GM12872 (cell line): ENCODE results near the gene ITGB2.

Source experiments
- TF ChIP-seq, protein P1 (sequence below): IDR thresholded peaks from 3 replicates; pipeline ENCODE4 v1.5.1; 2011; ENCODE audit warnings: low read depth, mild to moderate bottlenecking, low read length, moderate library complexity; ENCODE audit not compliant: insufficient read depth

Gene ITGB2

DNA sequence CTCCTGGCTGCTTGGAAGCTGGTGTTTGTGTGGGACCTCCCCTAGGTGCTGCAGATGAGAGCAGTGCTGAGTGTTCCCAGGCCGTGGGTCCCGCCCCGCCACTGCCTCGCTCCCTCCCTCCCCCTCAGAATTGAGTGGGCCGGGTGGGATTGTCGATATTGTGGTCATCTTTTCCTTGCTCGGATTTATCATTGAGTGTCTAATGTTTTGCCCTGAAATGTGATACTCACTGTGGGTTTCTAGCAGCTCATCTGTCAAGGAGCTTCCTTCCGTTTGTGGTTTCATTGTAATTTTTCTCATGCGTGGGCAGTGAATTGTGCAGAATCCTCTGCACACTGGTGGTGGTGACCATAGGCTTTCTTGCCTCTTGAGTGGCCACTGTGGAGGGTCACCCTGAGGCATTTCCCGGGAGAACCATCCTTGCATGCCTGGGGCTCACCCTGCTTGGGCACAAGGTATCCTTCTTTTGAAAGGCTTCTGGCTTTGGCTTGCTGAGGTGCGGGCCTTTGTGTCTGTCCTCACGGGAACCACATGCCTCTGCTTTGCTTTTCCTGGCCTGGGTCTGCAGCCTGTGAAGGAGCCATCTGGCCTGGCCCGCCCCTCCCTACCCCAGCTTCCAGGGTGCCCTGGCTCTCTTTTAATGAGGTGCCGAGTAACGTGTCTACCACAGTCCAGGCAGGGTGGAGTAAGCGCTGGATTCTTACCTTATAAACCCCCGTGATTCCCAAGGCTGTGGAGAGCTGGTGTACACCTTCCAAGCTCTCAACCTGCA lies 44.7 kb upstream of the ITGB2 start:
- TF ChIP-seq, protein P1, sequence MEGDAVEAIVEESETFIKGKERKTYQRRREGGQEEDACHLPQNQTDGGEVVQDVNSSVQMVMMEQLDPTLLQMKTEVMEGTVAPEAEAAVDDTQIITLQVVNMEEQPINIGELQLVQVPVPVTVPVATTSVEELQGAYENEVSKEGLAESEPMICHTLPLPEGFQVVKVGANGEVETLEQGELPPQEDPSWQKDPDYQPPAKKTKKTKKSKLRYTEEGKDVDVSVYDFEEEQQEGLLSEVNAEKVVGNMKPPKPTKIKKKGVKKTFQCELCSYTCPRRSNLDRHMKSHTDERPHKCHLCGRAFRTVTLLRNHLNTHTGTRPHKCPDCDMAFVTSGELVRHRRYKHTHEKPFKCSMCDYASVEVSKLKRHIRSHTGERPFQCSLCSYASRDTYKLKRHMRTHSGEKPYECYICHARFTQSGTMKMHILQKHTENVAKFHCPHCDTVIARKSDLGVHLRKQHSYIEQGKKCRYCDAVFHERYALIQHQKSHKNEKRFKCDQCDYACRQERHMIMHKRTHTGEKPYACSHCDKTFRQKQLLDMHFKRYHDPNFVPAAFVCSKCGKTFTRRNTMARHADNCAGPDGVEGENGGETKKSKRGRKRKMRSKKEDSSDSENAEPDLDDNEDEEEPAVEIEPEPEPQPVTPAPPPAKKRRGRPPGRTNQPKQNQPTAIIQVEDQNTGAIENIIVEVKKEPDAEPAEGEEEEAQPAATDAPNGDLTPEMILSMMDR = no peak

- TF ChIP-seq, protein P1 = no peak
Observed at GRCh38 chr21:44964381-44964780, 43.7 kb upstream of the ITGB2 start.

GRCh38 chr21:44962403-44962966 lies 41.8 kb upstream of the ITGB2 start:
- TF ChIP-seq, protein P1 = no peak

GRCh38 chr21:44960141-44961092 lies 39.7 kb upstream of the ITGB2 start:
- TF ChIP-seq, protein P1 = no peak

GRCh38 chr21:44959376-44960091 lies 38.8 kb upstream of the ITGB2 start:
- TF ChIP-seq, protein P1 = no peak

GRCh38 chr21:44958471-44959191 lies 37.9 kb upstream of the ITGB2 start:
- TF ChIP-seq, protein P1 = no peak
